Measurements from ENCODE around the gene ZMYND19. TPM values are rescaled to one million over a fixed set of nuclear protein-coding genes. Genes with fewer than 3 reads are reported as not detected.

ZMYND19 gene
- total RNA-seq, 1 experiment from 2014 or later = 37.0 TPM

GRCh38 chr9:137615387-137615871, 25.1 kb upstream of the ZMYND19 start:
- H3K9me3 ChIP-seq (ENCODE audit: control insufficient read depth, insufficient read depth, low read depth, low read length) = no peaks in the 10 kb centered on the region
- H3K27me3 ChIP-seq (ENCODE audit: control insufficient read depth, insufficient read depth, low read length) = no peaks in the 10 kb centered on the region
- ATAC-seq (no peak), DNase-seq (ENCODE audit: low read depth, low spot score) (no peak)
- peaks cover 6% of the 10 kb centered on the region; the same call in 1 of the 2 replicates for H3K36me3 ChIP-seq (ENCODE audit: control insufficient read depth, insufficient read depth, low read length)
- TF ChIP-seq POLR2AphosphoS5 (IDR thresholded peaks at IDR 0.05; ENCODE audit: low read depth, low read length) = no peak; the same call in 1 of the 2 replicates
- no peak for TF ChIP-seq REST (IDR thresholded peaks at IDR 0.05; ENCODE audit: insufficient read depth in 1 of 2, low read depth in 2 of 2, low read length in 1 of 2)
- no peak for TF ChIP-seq TCF7L2 (IDR thresholded peaks at IDR 0.05; ENCODE audit: low read depth, low read length)
- TF ChIP-seq CTCF (IDR thresholded peaks at IDR 0.05) = no peak
- TF ChIP-seq SIN3A (IDR thresholded peaks at IDR 0.05; ENCODE audit: borderline replicate concordance, insufficient read depth, low read depth, low read length) = no peak
- intact Hi-C loops (cut with micrococcal nuclease; ENCODE audit: unreplicated experiment) (no loop called here), in situ Hi-C loops (cut with HindIII; ENCODE audit: low pct_unique_long_range_greater_than_20kb, low sequenced_read_pairs) (no loop called here)
- peaks cover 51% of the 10 kb centered on the region for H3K4me1 ChIP-seq (ENCODE audit: control insufficient read depth, insufficient read depth, low read length)
- CTCF ChIA-PET = no interaction called here
- POLR2A ChIA-PET = no interaction called here
- BruUV-seq (replicated peaks) = no TSS peak
- no peak overlapping the region for H3K4me3 ChIP-seq (ENCODE audit: low read depth in 2 of 2, low read length in 2 of 2)
- peak overlapping the region; percentile 29 for H3K27ac ChIP-seq (ENCODE audit: low read length)

GRCh38 chr9:137614631-137615386, 24.5 kb upstream of the ZMYND19 start:
- H3K4me3 ChIP-seq (ENCODE audit: low read depth in 2 of 2, low read length in 2 of 2) = no peak overlapping the region
- H3K9me3 ChIP-seq (ENCODE audit: control insufficient read depth, insufficient read depth, low read depth, low read length) = no peaks in the 10 kb centered on the region
- CTCF ChIA-PET = no interaction called here
- BruUV-seq (replicated peaks) = no TSS peak
- H3K27me3 ChIP-seq (ENCODE audit: control insufficient read depth, insufficient read depth, low read length) = no peaks in the 10 kb centered on the region
- H3K27ac ChIP-seq (ENCODE audit: low read length) = peak overlapping the region; percentile 29; the same call in 1 of the 2 replicates
- POLR2A ChIA-PET = no interaction called here
- H3K36me3 ChIP-seq (ENCODE audit: control insufficient read depth, insufficient read depth, low read length) = peaks cover 6% of the 10 kb centered on the region; the same call in 1 of the 2 replicates
- no peak for ATAC-seq
- in situ Hi-C loops (cut with HindIII; ENCODE audit: low pct_unique_long_range_greater_than_20kb, low sequenced_read_pairs) (no loop called here), intact Hi-C loops (cut with micrococcal nuclease; ENCODE audit: unreplicated experiment) (no loop called here)
- TF ChIP-seq TCF7L2 (IDR thresholded peaks at IDR 0.05; ENCODE audit: low read depth, low read length) (no peak), CTCF (IDR thresholded peaks at IDR 0.05) (peak; percentile 52; the same call in 1 of the 2 replicates)
- DNase-seq (ENCODE audit: low read depth, low spot score) = no peak
- peaks cover 46% of the 10 kb centered on the region for H3K4me1 ChIP-seq (ENCODE audit: control insufficient read depth, insufficient read depth, low read length)
